Activated CD8-positive, alpha-beta memory T cell treated with anti-CD3 and anti-CD28 coated beads, Interleukin-2, amount 50 U/mL, for 24 hours (primary cell): Measurements from ENCODE around the gene PLCE1.
"Not testable (repeated sequence)": the region's sequence is repeated elsewhere in the genome, so short reads cannot be mapped to it uniquely, and the experiment has no call there.

ENCODE experiments used
- DNase-seq: peaks from one replicate; pipeline ENCODE4 v3.0.0-alpha.2; 2020; ENCODE audit errors: extremely low read depth

PLCE1 gene

DNA sequence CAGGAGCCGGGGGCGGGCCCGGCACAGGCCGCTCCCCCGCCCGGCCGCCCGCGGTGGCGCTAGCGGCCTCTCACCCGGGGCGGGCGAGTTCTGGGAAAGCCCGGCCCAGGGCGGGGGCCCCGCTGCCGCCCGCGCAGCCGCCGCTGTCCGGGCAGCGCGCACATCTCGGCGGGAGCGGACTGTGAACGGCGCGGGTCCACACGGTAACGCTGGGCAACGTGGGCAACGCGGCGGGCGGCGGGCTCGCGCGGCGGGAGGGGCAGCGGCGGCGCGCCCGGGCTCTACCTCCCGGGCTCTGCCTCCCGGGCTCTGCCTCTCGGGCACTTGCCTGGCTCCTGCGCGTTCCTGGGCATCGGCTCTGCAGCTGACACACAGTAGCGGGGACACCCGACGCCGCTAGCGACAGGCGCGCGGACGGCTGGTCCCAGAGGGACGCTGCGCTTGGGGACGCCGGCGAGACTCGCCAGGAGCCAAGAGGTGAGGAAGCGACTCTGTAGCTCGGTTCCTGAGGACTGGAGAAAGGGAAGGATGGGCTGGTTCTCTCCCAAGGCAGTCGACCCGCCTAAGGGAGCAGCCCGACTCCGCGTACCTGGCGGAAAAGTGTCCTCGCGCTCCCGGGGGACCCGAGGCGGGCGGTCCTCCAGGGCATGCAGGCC, at the start of gene PLCE1:
TSS of gene PLCE1 (plus strand) at position 150 of the 656 bp plus-strand sequence. CDS start 37,116 bp downstream, outside the sequence.
- DNase-seq: no peak

DNA sequence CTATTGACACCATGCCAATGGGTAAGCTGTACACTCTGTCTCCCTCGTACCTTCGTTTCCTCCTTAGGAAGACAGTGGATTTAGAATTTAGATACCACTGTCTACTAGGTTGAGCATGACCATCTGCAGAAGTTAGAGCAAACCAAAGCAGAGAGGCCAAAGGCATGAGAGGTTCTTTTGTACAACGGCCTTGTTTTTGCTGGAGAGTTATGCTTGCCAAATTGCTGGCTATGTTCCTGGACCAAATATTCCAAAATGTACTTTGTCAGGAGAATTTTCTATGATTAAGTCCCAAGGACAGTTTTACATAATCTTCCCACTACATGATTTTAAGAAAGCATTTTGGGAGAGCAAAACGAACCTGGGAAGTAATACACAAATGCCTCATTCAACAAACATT, 47.9 kb upstream of the PLCE1 start:
- DNase-seq: no peak

DNA sequence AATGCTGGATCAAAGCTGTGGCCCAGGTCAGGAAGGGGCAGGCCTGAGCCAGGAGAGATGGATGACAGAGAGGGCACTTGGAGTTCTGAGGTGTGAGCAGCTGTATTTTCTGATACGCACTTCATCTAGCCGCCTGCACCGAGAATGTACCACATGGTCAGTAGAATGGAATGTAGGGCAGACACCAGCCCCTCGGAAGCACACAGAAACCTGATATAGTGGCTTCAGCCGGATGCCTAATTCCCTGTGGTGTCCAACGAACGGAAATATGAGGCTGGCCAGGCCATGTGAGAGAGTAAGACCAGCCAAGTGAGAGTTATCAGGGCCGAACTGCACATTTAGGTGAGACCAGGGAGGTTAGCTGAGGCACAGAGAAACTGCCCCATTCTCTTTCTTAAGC, 46.7 kb upstream of the PLCE1 start:
- no peak for DNase-seq

DNA sequence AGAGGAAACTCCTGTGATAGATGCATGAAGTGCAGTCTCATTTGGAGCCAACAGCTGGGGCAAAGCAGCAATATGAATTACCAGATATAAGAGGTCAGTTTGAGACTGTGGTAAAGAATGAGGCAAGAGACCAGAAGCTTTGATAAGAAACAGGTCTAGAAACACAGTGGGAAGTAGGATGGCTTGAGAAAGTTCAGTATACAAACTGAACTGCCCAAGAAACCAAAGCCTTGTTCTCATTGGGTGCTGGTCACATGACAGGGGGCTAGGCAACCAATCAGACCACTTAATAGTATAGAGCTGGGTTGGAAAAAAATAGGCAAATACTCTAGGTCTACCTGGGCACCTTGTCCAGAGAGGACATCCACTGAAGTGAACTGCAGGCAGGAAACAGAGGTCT, 46.2 kb upstream of the PLCE1 start:
- DNase-seq: no peak

DNA sequence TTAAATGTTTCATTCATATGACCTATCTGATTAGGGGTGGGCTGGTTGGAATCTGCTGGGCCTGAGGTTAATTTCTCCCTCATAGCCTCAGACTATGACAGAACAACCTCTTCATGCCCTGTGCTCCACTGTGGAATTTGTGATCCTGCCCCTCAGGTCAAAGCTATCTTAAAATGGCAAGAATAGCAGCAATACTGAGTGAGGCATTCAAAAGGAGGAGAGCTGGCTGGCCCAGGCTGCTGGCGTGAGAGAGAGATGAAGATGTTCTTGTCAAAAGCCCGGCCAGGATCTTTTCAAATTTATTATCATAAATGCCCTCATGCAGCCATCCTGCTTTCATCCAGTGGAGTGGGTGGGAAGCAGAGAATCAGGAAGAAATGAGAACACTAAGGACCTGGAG, 41.8 kb upstream of the PLCE1 start:
- DNase-seq: no peak

DNA sequence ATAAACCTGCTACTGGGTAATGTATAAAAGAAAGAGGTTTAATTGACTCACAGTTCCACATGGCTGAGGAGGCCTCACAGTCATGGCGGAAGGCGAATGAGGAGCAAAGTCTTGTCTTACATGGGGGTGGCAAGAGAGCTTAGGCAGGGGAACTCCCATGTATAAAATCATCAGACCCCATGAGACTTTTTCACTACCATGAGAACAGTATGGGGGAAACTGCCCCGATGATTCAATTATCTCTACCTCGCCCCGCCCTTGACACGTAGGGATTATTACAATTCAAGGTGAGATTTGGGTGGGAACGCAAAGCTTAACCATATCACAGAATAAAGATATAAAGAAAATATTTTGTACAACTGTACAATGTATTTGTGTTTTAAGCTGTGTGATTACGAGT, 39.4 kb upstream of the PLCE1 start:
- DNase-seq: no peak

DNA sequence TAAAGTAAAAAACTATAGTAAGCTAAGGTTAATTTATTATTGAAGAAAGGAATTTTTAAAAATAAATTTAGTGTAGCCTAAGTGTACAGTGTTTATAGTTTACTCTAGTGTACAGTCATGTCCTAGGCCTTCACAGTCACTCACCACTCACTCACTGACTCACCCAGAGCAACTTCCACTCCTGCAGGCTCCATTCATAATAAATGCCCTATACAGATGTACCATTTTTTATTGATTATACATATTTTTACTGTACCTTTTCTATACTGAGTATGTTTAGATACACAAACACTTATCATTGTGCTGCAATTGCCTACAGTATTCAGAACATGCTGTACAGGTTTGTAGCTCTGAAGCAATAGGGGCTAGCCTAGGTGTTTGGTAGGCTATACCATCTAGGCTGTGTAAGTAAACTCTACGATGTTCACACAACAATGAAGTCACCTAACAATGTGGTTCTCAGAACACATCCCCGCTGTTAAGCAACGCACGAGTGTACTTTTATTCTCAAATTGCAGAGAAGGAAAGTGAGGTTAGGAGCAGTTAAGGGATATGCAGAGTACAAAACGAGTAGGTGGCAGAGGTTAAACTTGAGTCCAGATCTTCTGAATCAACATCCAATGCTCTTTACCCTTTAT, 38.9 kb upstream of the PLCE1 start:
- no peak for DNase-seq

DNA sequence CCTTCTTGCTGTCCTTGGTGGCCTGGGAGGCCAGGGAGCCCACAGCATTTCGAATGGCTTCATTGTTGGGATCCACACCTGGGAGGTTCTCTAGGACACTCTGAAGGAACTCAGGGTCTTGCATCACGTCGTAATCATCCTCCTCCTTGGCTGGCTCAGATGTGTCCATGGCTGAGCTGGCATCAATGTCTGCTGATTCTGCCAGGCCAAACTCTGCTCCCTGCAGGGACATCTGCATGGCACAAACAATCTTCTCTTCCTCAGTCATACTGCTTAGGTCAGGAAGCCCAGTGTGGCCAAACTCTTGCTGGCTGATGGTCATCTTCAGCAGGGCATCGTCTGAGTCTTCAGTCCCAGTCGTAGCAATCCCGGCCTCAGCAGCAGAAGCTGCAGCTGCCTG, 34.9 kb upstream of the PLCE1 start:
- no peak for DNase-seq

DNA sequence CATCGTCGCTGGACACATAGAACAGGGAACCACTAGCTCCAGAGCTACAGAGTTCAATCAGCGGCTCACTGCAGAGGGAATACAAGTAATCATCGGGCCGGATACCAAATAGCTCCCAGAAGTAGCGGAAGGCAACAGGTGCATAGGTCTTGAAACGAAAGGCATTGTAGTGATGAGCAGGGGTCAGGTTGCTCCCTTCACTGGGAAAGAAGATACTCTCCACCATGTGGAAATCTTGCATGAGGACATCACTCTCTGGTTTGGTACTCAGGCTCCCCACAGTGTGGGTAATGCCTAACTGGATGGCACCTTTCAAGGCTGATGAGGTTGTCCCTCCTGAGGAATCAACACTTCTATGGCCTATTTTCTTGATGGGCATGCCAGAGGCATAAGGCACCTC, 32.7 kb upstream of the PLCE1 start:
- not testable (repeated sequence) for DNase-seq

DNA sequence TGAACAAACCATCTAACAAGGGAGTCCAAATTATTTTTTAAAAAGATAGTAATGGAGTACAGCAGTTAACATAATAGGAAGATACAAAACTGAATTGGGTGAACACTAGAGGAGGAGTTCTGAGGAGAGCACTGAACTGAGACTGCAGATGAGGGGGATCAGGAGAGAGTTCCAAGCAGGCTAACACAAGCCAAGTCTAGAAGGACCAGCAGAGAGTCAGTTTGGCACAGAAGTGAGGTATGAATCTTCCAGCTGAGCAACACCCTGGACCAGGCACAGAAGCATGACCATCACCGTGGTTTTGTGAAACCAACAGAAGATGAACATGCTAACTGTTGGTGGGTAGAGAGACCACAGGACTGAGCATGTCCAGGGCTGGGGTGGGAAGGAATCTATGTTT, 30.8 kb upstream of the PLCE1 start:
- no peak for DNase-seq

DNA sequence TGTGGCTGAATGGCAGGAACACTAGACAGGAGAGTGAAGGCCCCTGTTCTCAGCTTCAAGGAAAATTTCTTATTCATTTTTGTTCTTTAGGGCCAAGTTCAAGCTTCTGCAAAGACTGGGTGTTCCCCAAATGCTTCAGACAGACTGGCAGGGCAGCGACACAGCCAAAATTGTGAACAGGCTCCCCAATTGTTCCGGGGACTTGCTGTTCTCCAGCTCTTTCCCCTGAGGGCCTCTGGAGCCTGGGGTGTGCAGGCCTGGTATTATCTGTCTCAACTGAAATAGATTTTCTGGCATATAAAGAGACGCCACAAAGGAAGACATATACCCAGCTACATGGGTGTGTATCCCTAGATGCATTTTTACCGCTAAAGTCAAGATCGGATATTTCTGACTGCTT, 30.3 kb upstream of the PLCE1 start:
- no peak for DNase-seq

DNA sequence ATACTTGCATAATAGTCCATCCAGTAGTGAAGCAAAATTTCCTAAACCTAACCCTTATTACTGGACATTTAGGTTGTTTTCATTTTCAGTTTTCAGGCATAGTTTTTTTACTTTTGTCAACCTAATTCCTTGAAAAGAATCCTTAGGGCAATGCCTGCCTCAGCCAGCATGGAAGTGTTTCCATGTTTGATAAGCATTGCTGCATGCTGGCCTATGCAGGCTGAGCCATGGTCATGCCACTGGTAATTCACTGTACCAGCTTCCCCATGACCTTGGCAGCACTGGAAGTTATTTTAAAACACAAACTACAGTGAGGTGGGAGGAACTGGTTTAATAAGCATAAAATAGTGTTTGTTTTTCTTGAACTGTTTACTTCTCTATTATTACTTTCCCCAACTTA, 27.8 kb upstream of the PLCE1 start:
- DNase-seq: no peak

DNA sequence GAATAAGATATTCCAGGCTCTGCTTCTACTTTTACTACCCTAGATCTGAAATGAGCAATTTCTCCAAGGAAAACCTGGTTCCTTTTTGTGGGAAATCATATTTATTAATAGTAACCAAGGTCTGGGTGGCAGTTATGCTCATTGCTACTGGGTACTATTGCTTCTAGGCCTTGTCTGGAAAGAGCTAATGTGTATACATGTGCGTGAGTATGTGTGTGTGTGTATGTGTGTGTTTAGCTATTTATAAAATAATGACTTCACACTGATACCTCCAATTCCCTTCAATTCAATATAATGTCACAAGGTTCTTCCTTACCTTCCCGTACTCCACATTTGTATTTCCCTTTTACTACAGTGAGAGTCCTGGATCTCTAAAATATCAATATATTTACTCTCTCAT, 26.0 kb upstream of the PLCE1 start:
- DNase-seq: no peak

DNA sequence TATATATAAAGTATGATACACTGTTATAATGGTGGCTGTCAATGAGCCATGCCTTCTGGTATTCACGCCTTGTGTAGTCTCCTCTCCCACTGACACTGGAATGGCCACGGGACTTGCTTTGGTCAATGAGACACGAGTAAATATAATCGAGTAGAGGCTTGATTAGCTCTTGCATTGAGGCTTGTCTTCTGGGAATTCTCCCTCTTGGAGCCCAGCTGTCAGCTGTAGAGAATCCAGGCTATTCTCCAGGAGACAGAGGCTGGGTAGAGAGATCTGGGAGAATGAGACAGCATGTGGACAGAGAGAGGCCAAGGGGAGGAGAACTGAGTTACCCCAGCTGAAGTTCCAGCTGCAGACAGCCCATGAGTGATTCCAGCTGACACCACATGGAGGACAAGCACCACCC, 25.2 kb upstream of the PLCE1 start:
- no peak for DNase-seq

DNA sequence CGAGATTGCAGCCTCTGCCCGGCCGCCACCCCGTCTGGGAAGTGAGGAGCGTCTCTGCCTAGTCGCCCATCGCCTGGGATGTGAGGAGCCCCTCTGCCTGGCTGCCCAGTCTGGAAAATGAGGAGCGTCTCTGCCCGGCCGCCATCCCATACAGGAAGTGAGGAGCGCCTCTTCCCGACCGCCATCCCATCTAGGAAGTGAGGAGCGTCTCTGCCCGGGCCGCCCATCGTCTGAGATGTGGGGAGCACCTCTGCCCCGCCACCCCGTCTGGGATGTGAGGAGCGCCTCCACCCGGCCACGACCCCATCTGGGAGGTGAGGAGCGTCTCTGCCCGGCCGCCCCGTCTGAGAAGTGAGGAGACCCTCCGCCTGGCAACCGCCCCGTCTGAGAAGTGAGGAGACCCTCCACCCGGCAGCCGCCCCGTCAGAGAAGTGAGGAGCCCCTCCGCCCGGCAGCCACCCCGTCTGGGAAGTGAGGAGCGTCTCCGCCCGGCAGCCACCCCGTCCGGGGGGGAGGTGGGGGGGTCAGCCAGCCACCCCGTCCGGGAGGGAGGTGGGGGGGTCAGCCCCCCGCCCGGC, 23.2 kb upstream of the PLCE1 start:
- not testable (repeated sequence) for DNase-seq

DNA sequence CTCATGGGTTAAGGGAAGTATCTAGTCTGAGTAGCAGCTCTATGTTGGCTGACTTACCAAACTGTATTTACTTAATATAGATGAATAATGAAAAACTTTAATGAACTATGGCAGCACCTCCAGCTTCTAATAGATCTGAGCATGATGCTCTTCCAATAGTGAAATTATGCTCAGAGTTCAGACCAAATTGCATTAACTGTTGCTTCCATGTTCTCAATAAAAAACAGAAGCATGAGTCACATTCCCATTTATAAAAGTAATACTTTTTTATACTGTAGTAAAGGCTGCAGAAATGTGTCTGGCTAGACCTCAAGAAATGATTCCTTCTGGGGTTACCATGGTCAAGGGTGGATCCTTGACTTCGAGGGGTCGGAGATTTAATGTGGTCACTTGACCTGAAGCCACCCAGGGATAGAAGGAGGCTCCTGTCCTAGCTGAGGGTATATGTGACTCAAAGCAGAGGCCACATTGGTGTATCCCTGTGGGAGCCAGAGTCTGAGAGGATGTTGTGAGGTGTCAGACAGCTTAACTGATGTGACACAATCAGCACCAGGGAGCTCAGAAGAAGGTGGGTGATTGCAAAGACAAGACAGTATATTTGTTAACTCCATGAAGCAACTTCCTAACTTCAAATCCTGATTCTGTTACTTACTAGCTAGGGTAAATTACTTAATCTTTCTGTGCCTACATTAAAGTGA, 19.8 kb upstream of the PLCE1 start:
- no peak for DNase-seq

DNA sequence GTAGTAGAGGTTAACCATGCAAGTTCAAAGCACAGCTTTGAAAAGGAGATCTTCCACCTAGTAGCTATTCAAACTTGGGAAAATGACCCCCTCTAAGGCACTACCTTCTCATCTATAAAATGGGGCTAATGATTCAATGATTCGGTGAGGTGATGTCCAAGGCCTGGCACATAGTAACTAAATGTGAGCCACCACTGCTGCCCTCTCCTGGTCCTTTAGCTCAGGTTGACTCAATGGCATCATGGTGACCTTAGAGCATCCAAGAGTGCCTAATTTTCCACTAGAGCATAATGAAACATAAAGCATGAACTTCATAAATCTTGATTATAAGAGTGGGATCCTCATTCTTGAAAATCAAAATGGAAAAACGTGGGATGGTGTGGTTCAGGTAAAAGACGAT, 16.3 kb upstream of the PLCE1 start:
- DNase-seq: no peak

DNA sequence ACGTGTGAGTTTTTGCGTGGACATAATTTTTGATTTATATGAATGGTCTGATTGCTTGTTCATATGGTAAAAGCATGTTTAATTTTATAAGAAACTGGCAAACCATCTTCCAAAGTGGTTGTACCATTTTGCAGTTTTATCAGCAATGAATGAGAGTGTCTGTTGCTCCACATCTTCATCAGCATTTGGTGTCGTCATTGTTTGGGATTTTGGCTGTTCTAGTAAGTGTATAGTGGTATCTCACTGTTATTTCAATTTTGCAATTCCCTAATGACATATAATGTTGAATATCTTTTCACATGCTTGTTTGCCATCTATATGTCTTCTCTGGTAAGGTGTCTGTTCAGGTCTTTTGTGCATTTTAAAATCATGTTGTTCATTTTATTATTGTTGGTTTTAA, 13.2 kb upstream of the PLCE1 start:
- no peak for DNase-seq

DNA sequence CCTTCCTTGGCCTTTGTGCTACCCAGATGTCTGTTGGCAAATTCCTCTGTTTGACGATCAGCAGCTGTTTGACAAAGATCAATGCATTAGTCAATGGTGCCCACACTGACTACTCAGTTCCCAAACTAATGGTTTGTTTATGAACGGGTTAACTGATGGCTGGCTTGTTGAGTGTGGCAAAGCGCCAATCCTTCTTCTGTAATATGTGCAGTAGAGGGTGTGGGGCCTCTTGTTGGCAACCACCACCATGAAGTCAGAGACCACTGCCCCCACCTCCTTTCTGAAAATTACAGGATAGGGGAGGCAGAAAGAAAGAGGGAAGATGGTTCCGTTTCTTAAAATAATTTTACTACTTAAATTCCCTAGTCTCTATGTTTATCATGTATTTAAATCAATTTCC, 2.6 kb upstream of the PLCE1 start:
- DNase-seq: no peak

DNA sequence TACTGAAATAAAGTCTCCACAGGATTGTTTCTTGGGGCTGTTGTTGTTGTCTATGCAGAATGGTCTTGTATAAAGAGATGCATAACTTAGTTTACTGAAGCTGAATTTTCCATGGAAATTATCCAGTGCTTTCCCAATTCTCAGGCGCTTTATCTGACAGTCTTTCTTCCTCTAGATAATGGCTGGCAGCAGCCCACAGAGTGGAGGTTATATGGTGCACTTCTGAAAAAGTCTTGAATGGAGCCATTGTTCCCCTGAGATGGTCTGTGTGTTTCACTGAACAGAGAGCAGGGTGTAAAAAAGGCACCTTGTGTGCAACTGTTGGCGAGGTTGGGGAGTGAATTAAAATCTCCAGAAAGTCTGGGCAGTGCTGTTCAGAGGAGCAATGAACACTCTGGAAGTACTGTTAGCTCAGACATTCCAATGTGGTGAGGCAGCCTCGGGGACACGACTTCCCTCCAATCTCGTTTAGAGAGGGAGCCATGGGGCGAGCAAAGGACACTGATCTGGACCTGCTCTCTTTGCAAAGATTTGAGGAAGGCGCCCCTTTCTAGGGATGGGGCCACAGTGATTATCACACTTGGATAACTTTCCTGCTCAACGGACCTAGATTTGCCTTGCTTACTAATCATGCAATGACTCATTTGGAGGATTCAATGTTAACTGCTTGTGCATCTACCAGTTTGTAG, 2.0 kb upstream of the PLCE1 start:
- no peak for DNase-seq

DNA sequence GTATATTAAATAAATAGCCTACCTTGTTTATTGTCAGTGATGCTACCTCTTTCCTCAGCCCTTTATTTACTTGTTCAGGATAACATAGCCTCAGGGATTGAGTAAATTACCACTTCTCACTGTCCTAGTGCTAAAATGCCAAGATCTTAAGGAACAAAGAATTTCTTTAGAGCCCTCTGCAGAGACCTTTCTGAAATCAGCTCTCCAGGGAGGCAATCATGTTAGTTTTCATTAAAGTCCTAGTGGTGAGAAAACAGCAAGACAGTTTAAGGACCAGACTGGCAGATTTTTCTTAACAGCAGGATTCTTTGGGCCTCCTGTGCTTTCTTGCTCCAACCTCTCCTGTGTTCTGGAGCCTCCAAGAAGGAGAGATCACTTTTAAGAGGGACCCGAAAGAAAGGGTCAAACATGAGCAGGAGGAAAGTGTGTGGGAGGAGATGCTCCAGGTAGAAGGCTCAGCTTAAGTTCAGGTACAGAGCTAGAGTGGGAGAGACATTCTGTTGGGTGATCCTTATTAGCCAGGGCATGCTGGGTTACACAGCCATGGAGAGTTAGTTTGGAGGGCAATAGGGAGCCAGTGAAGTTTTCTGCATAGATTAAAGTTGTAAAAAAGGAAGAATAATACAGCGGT, 1.2 kb upstream of the PLCE1 start:
- no peak for DNase-seq

DNA sequence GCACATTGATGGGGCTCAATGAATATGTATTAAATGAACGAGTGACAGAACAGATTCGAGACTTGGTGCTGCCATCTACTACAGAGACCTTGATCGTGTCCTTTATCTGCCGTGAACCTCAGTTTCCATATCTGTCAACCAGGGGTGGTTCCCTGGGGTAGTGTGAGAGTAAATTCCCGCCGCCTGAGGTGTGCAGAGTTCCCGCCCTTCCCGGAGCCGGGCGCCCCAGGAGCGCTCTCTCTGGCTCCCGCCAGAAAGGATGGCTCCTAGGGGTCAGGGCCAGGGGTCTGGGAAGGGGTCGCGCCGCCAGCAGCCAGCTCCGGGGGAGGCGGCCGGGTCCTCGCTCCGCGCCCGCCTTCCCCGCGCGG, 333 bp upstream of the PLCE1 start:
- DNase-seq: no peak
